ENCODE results near the gene SERPINA12. TPM values are rescaled to one million over a fixed set of nuclear protein-coding genes. Genes with fewer than 3 reads are reported as not detected.

Gene SERPINA12
- total RNA-seq, 1 donor from 2014 or later: 8.6 TPM

DNA sequence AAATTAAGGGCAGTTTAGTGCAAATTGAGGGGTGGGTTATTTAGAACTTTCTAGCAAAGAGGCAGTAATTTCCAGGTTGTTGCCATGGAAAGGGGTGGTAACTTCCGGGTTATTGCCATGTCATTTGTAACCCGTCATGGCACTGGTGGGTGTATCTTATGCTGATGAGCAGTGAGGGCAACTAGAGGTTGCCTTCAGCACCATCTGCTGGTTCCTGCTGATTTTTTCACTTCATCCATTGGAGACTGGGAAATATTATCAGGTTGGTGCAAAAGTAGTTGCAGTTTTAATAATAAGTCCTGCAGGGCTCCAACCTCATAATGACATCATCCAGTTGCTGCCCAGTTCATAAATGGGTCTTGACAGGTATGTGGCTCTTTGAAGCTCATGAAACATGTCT lies 27.6 kb upstream of the SERPINA12 start:
- Histone ChIP-seq H3K27ac (no peak overlapping the region), H3K4me1 (peaks cover 10% of the 10 kb centered on the region), H3K9me3 (no peaks in the 10 kb centered on the region), H3K27me3 (no peaks in the 10 kb centered on the region), H3K4me3 (no peak overlapping the region), H3K36me3 (no peaks in the 10 kb centered on the region)
- intact Hi-C loops (cut with DNase I): no loop called here
- DNase-seq (ENCODE audit: extremely low spot score in 2 of 2): peak; percentile 6 to 8
- TF ChIP-seq, protein P1, sequence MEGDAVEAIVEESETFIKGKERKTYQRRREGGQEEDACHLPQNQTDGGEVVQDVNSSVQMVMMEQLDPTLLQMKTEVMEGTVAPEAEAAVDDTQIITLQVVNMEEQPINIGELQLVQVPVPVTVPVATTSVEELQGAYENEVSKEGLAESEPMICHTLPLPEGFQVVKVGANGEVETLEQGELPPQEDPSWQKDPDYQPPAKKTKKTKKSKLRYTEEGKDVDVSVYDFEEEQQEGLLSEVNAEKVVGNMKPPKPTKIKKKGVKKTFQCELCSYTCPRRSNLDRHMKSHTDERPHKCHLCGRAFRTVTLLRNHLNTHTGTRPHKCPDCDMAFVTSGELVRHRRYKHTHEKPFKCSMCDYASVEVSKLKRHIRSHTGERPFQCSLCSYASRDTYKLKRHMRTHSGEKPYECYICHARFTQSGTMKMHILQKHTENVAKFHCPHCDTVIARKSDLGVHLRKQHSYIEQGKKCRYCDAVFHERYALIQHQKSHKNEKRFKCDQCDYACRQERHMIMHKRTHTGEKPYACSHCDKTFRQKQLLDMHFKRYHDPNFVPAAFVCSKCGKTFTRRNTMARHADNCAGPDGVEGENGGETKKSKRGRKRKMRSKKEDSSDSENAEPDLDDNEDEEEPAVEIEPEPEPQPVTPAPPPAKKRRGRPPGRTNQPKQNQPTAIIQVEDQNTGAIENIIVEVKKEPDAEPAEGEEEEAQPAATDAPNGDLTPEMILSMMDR (IDR thresholded peaks at IDR 0.05): no peak
- no peak for TF ChIP-seq POLR2A (IDR thresholded peaks at IDR 0.05)
- TF ChIP-seq POLR2AphosphoS5 (IDR thresholded peaks at IDR 0.05; ENCODE audit: insufficient read depth in 1 of 2, low read depth in 1 of 2): no peak

DNA sequence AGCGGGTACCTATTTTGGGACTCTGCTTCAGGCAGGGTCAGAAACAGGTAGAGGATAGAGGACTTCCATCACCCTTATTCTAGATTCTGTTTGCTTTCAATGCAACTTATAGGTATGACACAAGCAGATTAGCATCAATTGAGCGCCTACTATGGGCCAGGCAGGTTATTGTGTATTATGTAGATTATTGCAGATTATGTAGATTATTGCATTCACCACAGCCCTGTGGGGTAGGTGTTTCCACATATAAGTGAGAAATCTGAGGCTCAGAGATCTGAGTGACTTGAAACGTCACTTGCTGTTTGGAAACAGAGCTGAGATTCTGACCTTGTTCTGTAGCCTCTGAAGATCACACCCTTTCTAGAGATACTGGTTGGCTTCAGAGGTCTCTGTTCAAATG lies 26.2 kb upstream of the SERPINA12 start:
- TF ChIP-seq POLR2AphosphoS5 (IDR thresholded peaks at IDR 0.05; ENCODE audit: insufficient read depth in 1 of 2, low read depth in 1 of 2) (no peak), POLR2A (IDR thresholded peaks at IDR 0.05) (no peak)
- TF ChIP-seq, protein P1 (IDR thresholded peaks at IDR 0.05): no peak
- intact Hi-C loops (cut with DNase I): no loop called here
- H3K4me3 ChIP-seq: no peak overlapping the region
- no peaks in the 10 kb centered on the region for H3K36me3 ChIP-seq
- no peaks in the 10 kb centered on the region for H3K9me3 ChIP-seq
- H3K27me3 ChIP-seq: no peaks in the 10 kb centered on the region
- no peak overlapping the region for H3K27ac ChIP-seq
- DNase-seq (ENCODE audit: extremely low spot score in 2 of 2): no peak
- H3K4me1 ChIP-seq: peaks cover 7% of the 10 kb centered on the region

DNA sequence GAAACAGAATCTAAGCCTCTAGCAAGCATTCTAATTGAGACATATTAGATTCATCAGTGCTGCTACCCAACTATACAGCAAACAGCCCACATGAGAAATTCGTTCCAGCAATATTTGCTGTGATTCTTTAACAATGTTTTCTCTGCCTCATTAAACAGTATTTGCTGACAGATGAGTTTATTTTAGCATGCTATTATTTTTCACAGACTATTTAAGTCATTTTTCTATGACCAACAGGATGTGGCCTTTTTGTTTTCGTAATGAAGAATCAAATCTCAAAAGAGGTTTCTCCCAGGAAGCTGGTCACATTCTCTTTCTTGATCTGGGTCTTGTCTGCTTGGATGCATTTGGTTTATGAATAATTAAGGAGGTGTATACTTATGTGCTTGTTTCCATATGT lies 23.2 kb upstream of the SERPINA12 start:
- no peak for DNase-seq (ENCODE audit: extremely low spot score in 2 of 2)
- no peaks in the 10 kb centered on the region for H3K9me3 ChIP-seq
- intact Hi-C loops (cut with DNase I): no loop called here
- no peaks in the 10 kb centered on the region for H3K27me3 ChIP-seq
- no peaks in the 10 kb centered on the region for H3K36me3 ChIP-seq
- TF ChIP-seq, protein P1 (IDR thresholded peaks at IDR 0.05): no peak
- no peak for TF ChIP-seq POLR2AphosphoS5 (IDR thresholded peaks at IDR 0.05; ENCODE audit: insufficient read depth in 1 of 2, low read depth in 1 of 2)
- no peak for TF ChIP-seq POLR2A (IDR thresholded peaks at IDR 0.05)
- no peaks in the 10 kb centered on the region for H3K4me1 ChIP-seq
- H3K4me3 ChIP-seq: no peak overlapping the region
- H3K27ac ChIP-seq: no peak overlapping the region

DNA sequence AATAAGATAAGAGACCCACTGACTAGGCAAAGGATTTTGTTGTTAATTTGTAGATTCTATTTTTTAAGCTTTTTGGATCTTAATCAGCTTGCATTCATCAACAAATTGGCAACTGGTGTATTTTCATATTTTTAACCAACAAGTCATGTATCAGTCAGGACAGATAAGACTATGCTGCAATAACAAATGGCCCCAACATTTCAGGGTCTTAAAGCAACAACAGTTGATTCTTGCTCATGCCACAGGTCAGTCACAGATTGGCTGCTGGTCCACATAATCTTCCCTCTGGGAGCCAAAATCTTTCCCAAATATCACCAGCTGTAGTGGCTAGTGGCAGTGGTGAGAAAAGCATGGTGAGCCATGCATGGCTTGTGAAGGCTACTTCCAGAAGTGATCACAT lies 21.9 kb upstream of the SERPINA12 start:
- H3K4me1 ChIP-seq: no peaks in the 10 kb centered on the region
- H3K36me3 ChIP-seq: no peaks in the 10 kb centered on the region
- no peaks in the 10 kb centered on the region for H3K9me3 ChIP-seq
- H3K27me3 ChIP-seq: no peaks in the 10 kb centered on the region
- DNase-seq (ENCODE audit: extremely low spot score in 2 of 2): no peak
- TF ChIP-seq, protein P1 (IDR thresholded peaks at IDR 0.05): no peak
- TF ChIP-seq POLR2A (IDR thresholded peaks at IDR 0.05) (no peak), POLR2AphosphoS5 (IDR thresholded peaks at IDR 0.05; ENCODE audit: insufficient read depth in 1 of 2, low read depth in 1 of 2) (no peak)
- no peak overlapping the region for H3K4me3 ChIP-seq
- H3K27ac ChIP-seq: no peak overlapping the region
- intact Hi-C loops (cut with DNase I): no loop called here

DNA sequence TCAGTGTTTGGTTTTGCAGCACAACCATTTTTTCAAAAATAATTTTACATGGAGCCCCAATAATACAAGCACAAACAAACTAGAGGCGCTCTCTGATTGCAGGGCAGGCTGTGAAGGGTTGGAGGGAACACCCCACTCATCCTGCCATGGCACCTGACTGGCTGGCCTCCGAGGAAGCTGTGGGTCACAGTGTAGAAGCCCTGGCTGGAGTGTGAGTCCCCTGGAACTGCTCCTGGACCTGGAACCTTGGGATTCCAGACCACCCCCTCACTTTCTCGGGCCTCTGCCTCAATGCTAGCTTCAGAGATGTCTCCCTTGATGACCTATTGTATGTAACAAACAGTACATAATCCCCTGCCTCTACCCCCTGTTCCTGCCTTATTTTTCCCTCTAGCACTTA lies 14.8 kb upstream of the SERPINA12 start:
- TF ChIP-seq, protein P1 (IDR thresholded peaks at IDR 0.05): no peak
- no peak for TF ChIP-seq POLR2A (IDR thresholded peaks at IDR 0.05)
- TF ChIP-seq POLR2AphosphoS5 (IDR thresholded peaks at IDR 0.05; ENCODE audit: insufficient read depth in 1 of 2, low read depth in 1 of 2): no peak
- Histone ChIP-seq H3K4me3 (no peak overlapping the region), H3K9me3 (no peaks in the 10 kb centered on the region), H3K27ac (no peak overlapping the region), H3K27me3 (no peaks in the 10 kb centered on the region), H3K36me3 (no peaks in the 10 kb centered on the region), H3K4me1 (no peaks in the 10 kb centered on the region)
- intact Hi-C loops (cut with DNase I): no loop called here
- peak in 1 of 2 donors; percentile 54 for DNase-seq (ENCODE audit: extremely low spot score in 2 of 2)

Measured in vagina (tissue), 2 donors.